K562 (cell line): Measurements from ENCODE around the gene DNMT3L. TPM values are rescaled to one million over a fixed set of nuclear protein-coding genes. Genes with fewer than 3 reads are reported as not detected.

Source experiments
- ATAC-seq: fragments of 200-7000 bp; cut with Tn5 transposase; 3 replicates; pipeline ENCODE4 v1.9.1; 2020; ENCODE audit warnings: moderate library complexity
- BruUV-seq: library from RNA; stranded (reverse); fragments of 400-500 nt; replicated peaks from 2 replicates; lab custom pipeline; 2021; lab: Mats Ljungman, UMichigan
- CTCF ChIA-PET: fragments of 300-600 bp; formaldehyde crosslinking; extraction: SDS; loops from one replicate; lab custom pipeline; 2021; ENCODE audit warnings: low intra/inter-chr PET ratio; lab: Yijun Ruan, JAX
- POLR2A ChIA-PET: fragments of 300-600, 350-650 bp; sonication (Branson Sonifier 250); formaldehyde crosslinking; extraction: SDS; loops from one replicate; lab custom pipeline; 2021; ENCODE audit warnings: antibody characterized with exemption, inconsistent platforms; lab: Yijun Ruan, JAX
- DNase-seq, 4 experiments: peaks; one replicate each; pipeline versions ENCODE4 v3.0.0 to v3.0.0-alpha.2; 2011 to 2018; ENCODE audit warnings: low spot score in 3 of 4, mixed read lengths in 3 of 4; ENCODE audit errors: extremely low read depth in 1 of 4
- FAIRE-seq: peaks from 2 replicates; lab custom pipeline; 2011; peaks lifted over from hg19 to GRCh38; lab: Jason Lieb, UNC
- H2AFZ ChIP-seq: 2 replicates; pipeline ENCODE4 v1.6.0; 2011; ENCODE audit warnings: low read depth, low read length, control low read depth, inconsistent platforms
- H3K27ac ChIP-seq: fragments of 200-600 bp; 3 replicates; pipeline ENCODE4 v1.8.0; 2011; ENCODE audit warnings: low read depth, mild to moderate bottlenecking, control low read depth, inconsistent platforms, low read length, moderate library complexity, mixed read lengths; ENCODE audit errors: extremely low read depth
- H3K27me3 ChIP-seq, 2 experiments: fragments of 300-600 bp in 1 of 2; 2 replicates in 1 of 2; 3 replicates in 1 of 2; pipeline versions ENCODE4 v1.6.0 to v1.8.0; 2011; ENCODE audit warnings: inconsistent platforms in 2 of 2, low read length in 2 of 2, mild to moderate bottlenecking in 1 of 2, mixed read lengths in 1 of 2, moderate library complexity in 1 of 2; ENCODE audit not compliant: control insufficient read depth in 2 of 2, insufficient read depth in 2 of 2
- H3K36me3 ChIP-seq: fragments of 300-600 bp; 3 replicates; pipeline ENCODE4 v1.8.0; 2011; ENCODE audit warnings: mild to moderate bottlenecking, low read length, inconsistent platforms; ENCODE audit not compliant: control insufficient read depth, insufficient read depth
- H3K4me1 ChIP-seq, 2 experiments: fragments of 200-600 bp in 1 of 2; replicated peaks in 1 of 2; 2 replicates in 1 of 2; 3 replicates in 1 of 2; pipeline versions ENCODE4 v1.5.1 to v1.8.0; 2011; ENCODE audit warnings: inconsistent platforms in 2 of 2, low read length in 2 of 2, mild to moderate bottlenecking in 1 of 2, mixed read lengths in 1 of 2, moderate library complexity in 1 of 2; ENCODE audit not compliant: control insufficient read depth in 2 of 2, insufficient read depth in 2 of 2
- H3K4me2 ChIP-seq: 2 replicates; pipeline ENCODE4 v1.6.1; 2011; ENCODE audit warnings: low read length, control low read depth, inconsistent platforms, mixed read lengths; ENCODE audit not compliant: insufficient read depth
- H3K4me3 ChIP-seq: fragments of 200-600 bp; sonication (generic), shearing (Covaris generic); 2 replicates; pipeline ENCODE4 v1.5.1; 2016; ENCODE audit warnings: control low read depth, inconsistent platforms
- H3K79me2 ChIP-seq: fragments of 200-600 bp; 3 replicates; pipeline ENCODE4 v1.8.0; 2011; ENCODE audit warnings: low read length, inconsistent platforms; ENCODE audit not compliant: control insufficient read depth, insufficient read depth
- H3K9ac ChIP-seq, 2 experiments: 2 replicates each; pipeline versions ENCODE4 v1.6.0 to v1.6.1; 2011; ENCODE audit warnings: low read depth in 2 of 2, low read length in 2 of 2, control low read depth in 1 of 2, inconsistent platforms in 1 of 2, mild to moderate bottlenecking in 1 of 2, mixed read lengths in 1 of 2; ENCODE audit not compliant: insufficient read depth in 1 of 2
- H3K9me1 ChIP-seq: one replicate; pipeline ENCODE4 v1.6.0; 2011; ENCODE audit warnings: inconsistent platforms, mild to moderate bottlenecking, low read length, moderate library complexity; ENCODE audit not compliant: control insufficient read depth, insufficient read depth
- H3K9me3 ChIP-seq: replicated peaks from 2 replicates; pipeline ENCODE4 v1.5.1; 2011; ENCODE audit warnings: low read depth, low read length, inconsistent platforms; ENCODE audit not compliant: control insufficient read depth, insufficient read depth
- H4K20me1 ChIP-seq: replicated peaks from 2 replicates; pipeline ENCODE4 v1.6.1; 2011; ENCODE audit warnings: low read length, inconsistent platforms, mixed read lengths; ENCODE audit not compliant: control insufficient read depth, insufficient read depth
- ARID1B ChIP-seq: fragments of 450-650 bp; IDR thresholded peaks from 2 replicates; pipeline ENCODE4 v1.6.1; 2016; ENCODE audit warnings: antibody characterized with exemption, mild to moderate bottlenecking, inconsistent platforms
- ILF3 ChIP-seq: fragments of 450-650 bp; IDR thresholded peaks from 2 replicates; pipeline ENCODE4 v1.6.1; 2018; ENCODE audit warnings: antibody characterized with exemption, mild to moderate bottlenecking, moderate library complexity, borderline replicate concordance
- NUFIP1 ChIP-seq: fragments of 450-650 bp; IDR thresholded peaks from 2 replicates; pipeline ENCODE4 v1.6.1; 2018; ENCODE audit not compliant: partially characterized antibody
- RERE ChIP-seq: sonication (generic); formaldehyde crosslinking; IDR thresholded peaks from 2 replicates; pipeline ENCODE4 v1.8.0; 2023; ENCODE audit warnings: missing genetic modification reagents, mild to moderate bottlenecking, borderline replicate concordance
- RFX7 ChIP-seq: fragments of 250-450 bp; sonication (Bioruptor Pico); IDR thresholded peaks from 2 replicates; pipeline ENCODE4 v1.5.1; 2021; ENCODE audit warnings: mild to moderate bottlenecking
- TAL1 ChIP-seq: fragments of 450-650 bp; IDR thresholded peaks from 2 replicates; pipeline ENCODE4 v1.6.1; 2016; ENCODE audit warnings: mild to moderate bottlenecking
- ZC3H11A ChIP-seq: IDR thresholded peaks from 2 replicates; pipeline ENCODE4 v1.6.1; 2012; ENCODE audit warnings: low read depth, low read length, improper control_type of control experiment
- WGBS: fragments of 100-300 bp; shearing (Covaris generic); methylation state at CpG from one replicate; pipeline ENCODE4 v1.1.6; 2016; ENCODE audit warnings: low coverage, mixed read lengths; ENCODE audit not compliant: insufficient coverage; ENCODE audit errors: missing lambda C conversion rate; 5-methylcytosine and 5-hydroxymethylcytosine counted together
- in situ Hi-C: fragments of 300-500 bp; cut with MboI; formaldehyde crosslinking; loops from 4 replicates; pipeline ENCODE4 v1.15.0; 2018; ENCODE audit warnings: inconsistent platforms, mixed read lengths
- intact Hi-C: fragments of 100-400 bp; cut with micrococcal nuclease; formaldehyde crosslinking; loops from 2 replicates; pipeline ENCODE4 v1.14.2; 2022
- polyA plus RNA-seq, 8 experiments: library from polyadenylated mRNA; depleted of rRNA in 4 of 8; stranded (reverse) in 5 of 8; unstranded in 3 of 8; fragments of >200 nt; fragmentation: Nextera tagmentation in 2 of 8; fragmentation: Illumina TruSeq in 1 of 8; extraction: Ambion mirVana in 2 of 8; extraction: Trizol in 1 of 8; gene quantifications; 2 replicates each; pipeline versions ENCODE4 v1.2.1 to v1.2.3, GENCODE V29; 2011 to 2014; ENCODE audit warnings: inconsistent platforms in 1 of 8, missing spikeins in 1 of 8
- total RNA-seq, 7 experiments: library from RNA; depleted of rRNA in 6 of 7; stranded (reverse); fragments of >200 nt in 6 of 7; fragmentation: Illumina TruSeq in 2 of 7; extraction: Trizol in 2 of 7; gene quantifications; 2 replicates each; pipeline versions ENCODE4 v1.2.1 to v1.2.3, GENCODE V29; 2011 to 2021; ENCODE audit warnings: low replicate concordance in 1 of 7

DNMT3L gene
- total and polyA plus RNA-seq, 9 of the 15 experiments (the other 6 are each of a cell fraction or from before 2014, with no cell fraction given), result 0.08 TPM; not detected in 8

- no peak for ATAC-seq
- Histone ChIP-seq H3K9ac (no peak overlapping the region), H3K36me3 (no peaks in the 10 kb centered on the region), H3K4me1 (peaks cover 0 to 67% of the 10 kb centered on the region in 2 experiments; a peak in 3 of 5 replicates), H3K4me2 (no peak overlapping the region), H3K27ac (no peak overlapping the region), H3K9me1 (peaks cover 3% of the 10 kb centered on the region), H3K4me3 (no peak overlapping the region), H4K20me1 (peaks cover 20% of the 10 kb centered on the region), H3K27me3 (peaks cover 16 to 74% of the 10 kb centered on the region in 2 experiments; a peak in 4 of 5 replicates), H3K9me3 (no peaks in the 10 kb centered on the region), H2AFZ (no peak overlapping the region)
- in situ Hi-C loops (loop anchor here (25.0 kb wide), 1 partner anchor 128 kb away; no protein-coding TSS in a partner anchor), intact Hi-C loops (no loop called here)
- ChIA-PET POLR2A (no interaction called here), CTCF (no interaction called here)
- FAIRE-seq, result no peak
- 1% methylated on average over 16 of the region's 16 CpGs for WGBS
- BruUV-seq, result no TSS peak
- DNase-seq, result no peak
- TF ChIP-seq RFX7 (CRISPR knock-in tag) (no peak), ZC3H11A (no peak), TAL1 (no peak), ARID1B (no peak), NUFIP1 (no peak), RERE (CRISPR knock-in tag) (no peak), ILF3 (no peak)
- TF ChIP-seq, all 486 proteins: peak for 0
- no peaks in the 10 kb centered on the region for H3K79me2 ChIP-seq
Observed at GRCh38 chr21:44290327-44291077, 28.8 kb upstream of the DNMT3L start.
